ENCODE data around the gene RBM20. TPM values are rescaled to one million over a fixed set of nuclear protein-coding genes. Genes with fewer than 3 reads are reported as not detected.

RBM20 gene
- total and polyA plus RNA-seq, 2 of the 13 experiments (the other 11 are each of a cell fraction or from before 2014, with no cell fraction given), result 0.02 to 0.22 TPM

DNA sequence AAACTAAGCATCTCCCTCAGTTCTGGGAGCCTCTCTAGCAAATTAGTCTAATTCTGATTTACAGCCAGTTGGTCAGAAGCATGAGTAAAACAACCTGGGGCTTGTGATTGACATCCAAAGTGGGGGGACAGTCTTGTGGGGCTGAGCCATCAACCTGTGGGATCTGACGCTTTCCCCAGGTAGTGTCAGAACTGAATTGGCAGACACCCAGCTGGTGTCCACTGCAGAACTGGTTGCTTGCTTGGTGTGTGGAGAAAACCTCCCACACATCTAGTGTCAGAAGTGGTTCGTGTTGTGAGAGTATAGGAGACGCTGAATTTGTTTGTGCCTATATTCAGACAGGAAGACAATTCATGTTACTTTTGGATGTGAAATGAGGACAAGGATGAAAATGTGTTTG, 135.4 kb downstream of the RBM20 start:
- FAIRE-seq, result no peak
- H3K4me1 ChIP-seq (ENCODE audit: insufficient read depth, low read length), result peaks cover 14% of the 10 kb centered on the region
- H3K4me3 ChIP-seq (replicated peaks in 1 of 3; ENCODE audit: insufficient read depth in 1 of 3, low read depth in 2 of 3, low read length in 3 of 3), result no peak overlapping the region
- H3K9me3 ChIP-seq (ENCODE audit: low read length), result no peaks in the 10 kb centered on the region
- no peak overlapping the region for H3K27ac ChIP-seq (ENCODE audit: extremely low read length, insufficient read depth, low read length)
- intact Hi-C loops (cut with micrococcal nuclease; ENCODE audit: unreplicated experiment), result no loop called here
- H2AFZ ChIP-seq (ENCODE audit: low read length), result no peak overlapping the region
- no TSS peak for BruUV-seq (replicated peaks)
- no peak overlapping the region for H3K4me2 ChIP-seq (ENCODE audit: low read depth, low read length)
- POLR2A ChIA-PET, result no interaction called here
- H3K79me2 ChIP-seq (ENCODE audit: insufficient read depth, low read length), result no peaks in the 10 kb centered on the region
- 70% methylated on average over 3 of the region's 3 CpGs for WGBS (ENCODE audit: low lambda C conversion rate)
- CTCF ChIA-PET (ENCODE audit: low intra/inter-chr PET ratio, low total read pairs), result no interaction called here
- H3K27me3 ChIP-seq (ENCODE audit: control insufficient read depth in 1 of 2, insufficient read depth in 2 of 2, low read length in 2 of 2), result no peaks in the 10 kb centered on the region; a peak in 1 of 5 replicates
- no peaks in the 10 kb centered on the region for H3K36me3 ChIP-seq (replicated peaks in 1 of 2; ENCODE audit: control insufficient read depth in 1 of 2, insufficient read depth in 2 of 2, low read length in 2 of 2)
- H4K20me1 ChIP-seq (ENCODE audit: insufficient read depth, low read length), result no peaks in the 10 kb centered on the region
- no peak for ATAC-seq
- in situ Hi-C loops (cut with HindIII; ENCODE audit: extremely low pct_ligation_motif_present, low pct_unique_long_range_greater_than_20kb), result no loop called here
- DNase-seq (ENCODE audit: low spot score), result no peak
- no peak overlapping the region for H3K9ac ChIP-seq (ENCODE audit: insufficient read depth, low read depth, low read length)
- TF ChIP-seq KAT2B (IDR thresholded peaks at IDR 0.05; ENCODE audit: borderline replicate concordance, low read depth, low read length), result no peak
- TF ChIP-seq, protein P1, sequence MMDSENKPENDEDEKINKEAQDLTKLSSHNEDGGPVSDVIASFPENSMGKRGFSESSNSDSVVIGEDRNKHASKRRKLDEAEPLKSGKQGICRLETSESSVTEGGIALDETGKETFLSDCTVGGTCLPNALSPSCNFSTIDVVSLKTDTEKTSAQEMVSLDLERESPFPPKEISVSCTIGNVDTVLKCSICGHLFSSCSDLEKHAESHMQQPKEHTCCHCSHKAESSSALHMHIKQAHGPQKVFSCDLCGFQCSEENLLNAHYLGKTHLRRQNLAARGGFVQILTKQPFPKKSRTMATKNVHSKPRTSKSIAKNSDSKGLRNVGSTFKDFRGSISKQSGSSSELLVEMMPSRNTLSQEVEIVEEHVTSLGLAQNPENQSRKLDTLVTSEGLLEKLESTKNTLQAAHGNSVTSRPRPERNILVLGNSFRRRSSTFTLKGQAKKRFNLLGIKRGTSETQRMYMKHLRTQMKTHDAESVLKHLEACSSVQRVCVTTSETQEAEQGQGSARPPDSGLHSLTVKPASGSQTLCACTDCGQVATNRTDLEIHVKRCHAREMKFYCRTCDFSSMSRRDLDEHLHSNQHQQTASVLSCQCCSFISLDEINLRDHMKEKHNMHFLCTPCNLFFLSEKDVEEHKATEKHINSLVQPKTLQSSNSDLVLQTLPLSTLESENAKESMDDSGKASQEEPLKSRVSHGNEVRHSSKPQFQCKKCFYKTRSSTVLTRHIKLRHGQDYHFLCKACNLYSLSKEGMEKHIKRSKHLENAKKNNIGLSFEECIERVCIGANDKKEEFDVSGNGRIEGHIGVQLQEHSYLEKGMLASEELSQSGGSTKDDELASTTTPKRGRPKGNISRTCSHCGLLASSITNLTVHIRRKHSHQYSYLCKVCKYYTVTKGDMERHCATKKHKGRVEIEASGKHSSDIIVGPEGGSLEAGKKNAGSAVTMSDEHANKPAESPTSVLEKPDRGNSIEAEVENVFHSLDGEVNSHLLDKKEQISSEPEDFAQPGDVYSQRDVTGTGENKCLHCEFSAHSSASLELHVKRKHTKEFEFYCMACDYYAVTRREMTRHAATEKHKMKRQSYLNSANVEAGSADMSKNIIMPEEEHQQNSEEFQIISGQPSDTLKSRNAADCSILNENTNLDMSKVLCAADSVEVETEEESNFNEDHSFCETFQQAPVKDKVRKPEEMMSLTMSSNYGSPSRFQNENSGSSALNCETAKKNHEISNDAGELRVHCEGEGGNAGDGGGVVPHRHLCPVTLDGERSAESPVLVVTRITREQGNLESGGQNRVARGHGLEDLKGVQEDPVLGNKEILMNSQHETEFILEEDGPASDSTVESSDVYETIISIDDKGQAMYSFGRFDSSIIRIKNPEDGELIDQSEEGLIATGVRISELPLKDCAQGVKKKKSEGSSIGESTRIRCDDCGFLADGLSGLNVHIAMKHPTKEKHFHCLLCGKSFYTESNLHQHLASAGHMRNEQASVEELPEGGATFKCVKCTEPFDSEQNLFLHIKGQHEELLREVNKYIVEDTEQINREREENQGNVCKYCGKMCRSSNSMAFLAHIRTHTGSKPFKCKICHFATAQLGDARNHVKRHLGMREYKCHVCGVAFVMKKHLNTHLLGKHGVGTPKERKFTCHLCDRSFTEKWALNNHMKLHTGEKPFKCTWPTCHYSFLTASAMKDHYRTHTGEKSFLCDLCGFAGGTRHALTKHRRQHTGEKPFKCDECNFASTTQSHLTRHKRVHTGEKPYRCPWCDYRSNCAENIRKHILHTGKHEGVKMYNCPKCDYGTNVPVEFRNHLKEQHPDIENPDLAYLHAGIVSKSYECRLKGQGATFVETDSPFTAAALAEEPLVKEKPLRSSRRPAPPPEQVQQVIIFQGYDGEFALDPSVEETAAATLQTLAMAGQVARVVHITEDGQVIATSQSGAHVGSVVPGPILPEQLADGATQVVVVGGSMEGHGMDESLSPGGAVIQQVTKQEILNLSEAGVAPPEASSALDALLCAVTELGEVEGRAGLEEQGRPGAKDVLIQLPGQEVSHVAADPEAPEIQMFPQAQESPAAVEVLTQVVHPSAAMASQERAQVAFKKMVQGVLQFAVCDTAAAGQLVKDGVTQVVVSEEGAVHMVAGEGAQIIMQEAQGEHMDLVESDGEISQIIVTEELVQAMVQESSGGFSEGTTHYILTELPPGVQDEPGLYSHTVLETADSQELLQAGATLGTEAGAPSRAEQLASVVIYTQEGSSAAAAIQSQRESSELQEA (CRISPR knock-in tag; IDR thresholded peaks at IDR 0.05; ENCODE audit: not compliant biosample characterization), result no peak
- TF ChIP-seq, protein P2, sequence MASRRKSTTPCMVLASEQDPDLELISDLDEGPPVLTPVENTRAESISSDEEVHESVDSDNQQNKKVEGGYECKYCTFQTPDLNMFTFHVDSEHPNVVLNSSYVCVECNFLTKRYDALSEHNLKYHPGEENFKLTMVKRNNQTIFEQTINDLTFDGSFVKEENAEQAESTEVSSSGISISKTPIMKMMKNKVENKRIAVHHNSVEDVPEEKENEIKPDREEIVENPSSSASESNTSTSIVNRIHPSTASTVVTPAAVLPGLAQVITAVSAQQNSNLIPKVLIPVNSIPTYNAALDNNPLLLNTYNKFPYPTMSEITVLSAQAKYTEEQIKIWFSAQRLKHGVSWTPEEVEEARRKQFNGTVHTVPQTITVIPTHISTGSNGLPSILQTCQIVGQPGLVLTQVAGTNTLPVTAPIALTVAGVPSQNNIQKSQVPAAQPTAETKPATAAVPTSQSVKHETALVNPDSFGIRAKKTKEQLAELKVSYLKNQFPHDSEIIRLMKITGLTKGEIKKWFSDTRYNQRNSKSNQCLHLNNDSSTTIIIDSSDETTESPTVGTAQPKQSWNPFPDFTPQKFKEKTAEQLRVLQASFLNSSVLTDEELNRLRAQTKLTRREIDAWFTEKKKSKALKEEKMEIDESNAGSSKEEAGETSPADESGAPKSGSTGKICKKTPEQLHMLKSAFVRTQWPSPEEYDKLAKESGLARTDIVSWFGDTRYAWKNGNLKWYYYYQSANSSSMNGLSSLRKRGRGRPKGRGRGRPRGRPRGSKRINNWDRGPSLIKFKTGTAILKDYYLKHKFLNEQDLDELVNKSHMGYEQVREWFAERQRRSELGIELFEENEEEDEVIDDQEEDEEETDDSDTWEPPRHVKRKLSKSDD (CRISPR knock-in tag; IDR thresholded peaks at IDR 0.05; ENCODE audit: low read depth), result no peak
- no peak for TF ChIP-seq ZNF549 (CRISPR knock-in tag; IDR thresholded peaks at IDR 0.05)
- TF ChIP-seq ZNF326 (CRISPR knock-in tag; IDR thresholded peaks at IDR 0.05; ENCODE audit: borderline replicate concordance), result no peak
- no peak for TF ChIP-seq TMF1 (CRISPR knock-in tag; IDR thresholded peaks at IDR 0.05; ENCODE audit: low read depth)
- no peak for TF ChIP-seq NFATC3 (CRISPR knock-in tag; IDR thresholded peaks at IDR 0.05)
- TF ChIP-seq NCOA5 (CRISPR knock-in tag; IDR thresholded peaks at IDR 0.05), result no peak
- no peak for TF ChIP-seq TGIF2 (CRISPR knock-in tag; IDR thresholded peaks at IDR 0.05)
- TF ChIP-seq ZFYVE20 (CRISPR knock-in tag; IDR thresholded peaks at IDR 0.05; ENCODE audit: borderline replicate concordance, low read depth), result no peak
- TF ChIP-seq FIP1L1 (IDR thresholded peaks at IDR 0.05; ENCODE audit: borderline replicate concordance, insufficient read depth, low read depth, low read length), result no peak
- TF ChIP-seq, protein P3, sequence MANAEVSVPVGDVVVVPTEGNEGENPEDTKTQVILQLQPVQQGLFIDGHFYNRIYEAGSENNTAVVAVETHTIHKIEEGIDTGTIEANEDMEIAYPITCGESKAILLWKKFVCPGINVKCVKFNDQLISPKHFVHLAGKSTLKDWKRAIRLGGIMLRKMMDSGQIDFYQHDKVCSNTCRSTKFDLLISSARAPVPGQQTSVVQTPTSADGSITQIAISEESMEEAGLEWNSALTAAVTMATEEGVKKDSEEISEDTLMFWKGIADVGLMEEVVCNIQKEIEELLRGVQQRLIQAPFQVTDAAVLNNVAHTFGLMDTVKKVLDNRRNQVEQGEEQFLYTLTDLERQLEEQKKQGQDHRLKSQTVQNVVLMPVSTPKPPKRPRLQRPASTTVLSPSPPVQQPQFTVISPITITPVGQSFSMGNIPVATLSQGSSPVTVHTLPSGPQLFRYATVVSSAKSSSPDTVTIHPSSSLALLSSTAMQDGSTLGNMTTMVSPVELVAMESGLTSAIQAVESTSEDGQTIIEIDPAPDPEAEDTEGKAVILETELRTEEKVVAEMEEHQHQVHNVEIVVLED (CRISPR knock-in tag; IDR thresholded peaks at IDR 0.05; ENCODE audit: borderline replicate concordance), result no peak
